K562 (cell line): ENCODE measurements around the gene EMX2. TPM values are rescaled to one million over a fixed set of nuclear protein-coding genes. Genes with fewer than 3 reads are reported as not detected.

Experiments
- ATAC-seq: fragments of 200-7000 bp; cut with Tn5 transposase; 3 replicates; pipeline ENCODE4 v1.9.1; 2020; ENCODE audit warnings: moderate library complexity
- BruUV-seq: library from RNA; stranded (reverse); fragments of 400-500 nt; replicated peaks from 2 replicates; lab custom pipeline; 2021; lab: Mats Ljungman, UMichigan
- CTCF ChIA-PET: fragments of 300-600 bp; formaldehyde crosslinking; extraction: SDS; loops from one replicate; lab custom pipeline; 2021; ENCODE audit warnings: low intra/inter-chr PET ratio; lab: Yijun Ruan, JAX
- POLR2A ChIA-PET: fragments of 300-600, 350-650 bp; sonication (Branson Sonifier 250); formaldehyde crosslinking; extraction: SDS; loops from one replicate; lab custom pipeline; 2021; ENCODE audit warnings: antibody characterized with exemption, inconsistent platforms; lab: Yijun Ruan, JAX
- DNase-seq, 4 experiments: peaks; one replicate each; pipeline versions ENCODE4 v3.0.0 to v3.0.0-alpha.2; 2011 to 2018; ENCODE audit warnings: low spot score in 3 of 4, mixed read lengths in 3 of 4; ENCODE audit errors: extremely low read depth in 1 of 4
- FAIRE-seq: peaks from 2 replicates; lab custom pipeline; 2011; peaks lifted over from hg19 to GRCh38; lab: Jason Lieb, UNC
- H2AFZ ChIP-seq: 2 replicates; pipeline ENCODE4 v1.6.0; 2011; ENCODE audit warnings: low read depth, low read length, control low read depth, inconsistent platforms
- H3K27ac ChIP-seq: fragments of 200-600 bp; 3 replicates; pipeline ENCODE4 v1.8.0; 2011; ENCODE audit warnings: low read depth, mild to moderate bottlenecking, control low read depth, inconsistent platforms, low read length, moderate library complexity, mixed read lengths; ENCODE audit errors: extremely low read depth
- H3K27me3 ChIP-seq, 2 experiments: fragments of 300-600 bp in 1 of 2; 2 replicates in 1 of 2; 3 replicates in 1 of 2; pipeline versions ENCODE4 v1.6.0 to v1.8.0; 2011; ENCODE audit warnings: inconsistent platforms in 2 of 2, low read length in 2 of 2, mild to moderate bottlenecking in 1 of 2, mixed read lengths in 1 of 2, moderate library complexity in 1 of 2; ENCODE audit not compliant: control insufficient read depth in 2 of 2, insufficient read depth in 2 of 2
- H3K36me3 ChIP-seq: fragments of 300-600 bp; 3 replicates; pipeline ENCODE4 v1.8.0; 2011; ENCODE audit warnings: mild to moderate bottlenecking, low read length, inconsistent platforms; ENCODE audit not compliant: control insufficient read depth, insufficient read depth
- H3K4me1 ChIP-seq, 2 experiments: fragments of 200-600 bp in 1 of 2; replicated peaks in 1 of 2; 2 replicates in 1 of 2; 3 replicates in 1 of 2; pipeline versions ENCODE4 v1.5.1 to v1.8.0; 2011; ENCODE audit warnings: inconsistent platforms in 2 of 2, low read length in 2 of 2, mild to moderate bottlenecking in 1 of 2, mixed read lengths in 1 of 2, moderate library complexity in 1 of 2; ENCODE audit not compliant: control insufficient read depth in 2 of 2, insufficient read depth in 2 of 2
- H3K4me2 ChIP-seq: 2 replicates; pipeline ENCODE4 v1.6.1; 2011; ENCODE audit warnings: low read length, control low read depth, inconsistent platforms, mixed read lengths; ENCODE audit not compliant: insufficient read depth
- H3K4me3 ChIP-seq: fragments of 200-600 bp; sonication (generic), shearing (Covaris generic); 2 replicates; pipeline ENCODE4 v1.5.1; 2016; ENCODE audit warnings: control low read depth, inconsistent platforms
- H3K79me2 ChIP-seq: fragments of 200-600 bp; 3 replicates; pipeline ENCODE4 v1.8.0; 2011; ENCODE audit warnings: low read length, inconsistent platforms; ENCODE audit not compliant: control insufficient read depth, insufficient read depth
- H3K9ac ChIP-seq, 2 experiments: 2 replicates each; pipeline versions ENCODE4 v1.6.0 to v1.6.1; 2011; ENCODE audit warnings: low read depth in 2 of 2, low read length in 2 of 2, control low read depth in 1 of 2, inconsistent platforms in 1 of 2, mild to moderate bottlenecking in 1 of 2, mixed read lengths in 1 of 2; ENCODE audit not compliant: insufficient read depth in 1 of 2
- H3K9me1 ChIP-seq: one replicate; pipeline ENCODE4 v1.6.0; 2011; ENCODE audit warnings: inconsistent platforms, mild to moderate bottlenecking, low read length, moderate library complexity; ENCODE audit not compliant: control insufficient read depth, insufficient read depth
- H3K9me3 ChIP-seq: replicated peaks from 2 replicates; pipeline ENCODE4 v1.5.1; 2011; ENCODE audit warnings: low read depth, low read length, inconsistent platforms; ENCODE audit not compliant: control insufficient read depth, insufficient read depth
- H4K20me1 ChIP-seq: replicated peaks from 2 replicates; pipeline ENCODE4 v1.6.1; 2011; ENCODE audit warnings: low read length, inconsistent platforms, mixed read lengths; ENCODE audit not compliant: control insufficient read depth, insufficient read depth
- ADNP ChIP-seq: fragments of 200-800 bp; sonication (Bioruptor generic); IDR thresholded peaks from 2 replicates; pipeline ENCODE4 v1.6.1; 2016; ENCODE audit warnings: missing genetic modification characterization, missing compliant biosample characterization
- L3MBTL2 ChIP-seq: fragments of 450-650 bp; IDR thresholded peaks from 2 replicates; pipeline ENCODE4 v1.6.1; 2016; ENCODE audit warnings: mild to moderate bottlenecking, moderate library complexity
- MBD2 ChIP-seq: sonication (generic); IDR thresholded peaks from 2 replicates; pipeline ENCODE4 v1.6.1; 2016; ENCODE audit warnings: low read depth, borderline replicate concordance
- RBM22 ChIP-seq: fragments of 200-400 bp; formaldehyde crosslinking; IDR thresholded peaks from 2 replicates; pipeline ENCODE4 v1.6.1; 2018; ENCODE audit warnings: low read length, low read depth; ENCODE audit not compliant: poor library complexity, severe bottlenecking
- REST ChIP-seq, 2 experiments: fragments of 450-650 bp; formaldehyde crosslinking in 1 of 2; IDR thresholded peaks; 2 replicates each; pipeline versions ENCODE4 v1.4.0 to v1.6.1; 2014 to 2020; ENCODE audit warnings: mild to moderate bottlenecking in 2 of 2, borderline replicate concordance in 1 of 2, low read depth in 1 of 2
- ZNF134 ChIP-seq: fragments of 250-450 bp; sonication (Bioruptor Pico); conservative IDR thresholded peaks from 2 replicates; pipeline ENCODE4 v1.4.0; 2020
- ZNF253 ChIP-seq: fragments of 250-450 bp; sonication (Bioruptor Pico); conservative IDR thresholded peaks from 2 replicates; pipeline ENCODE4 v1.6.1; 2021; ENCODE audit warnings: mild to moderate bottlenecking
- ZNF785 ChIP-seq: fragments of 250-450 bp; sonication (Bioruptor Pico); IDR thresholded peaks from 2 replicates; pipeline ENCODE4 v1.4.0; 2020; ENCODE audit warnings: mild to moderate bottlenecking
- WGBS: fragments of 100-300 bp; shearing (Covaris generic); methylation state at CpG from one replicate; pipeline ENCODE4 v1.1.6; 2016; ENCODE audit warnings: low coverage, mixed read lengths; ENCODE audit not compliant: insufficient coverage; ENCODE audit errors: missing lambda C conversion rate; 5-methylcytosine and 5-hydroxymethylcytosine counted together
- in situ Hi-C: fragments of 300-500 bp; cut with MboI; formaldehyde crosslinking; loops from 4 replicates; pipeline ENCODE4 v1.15.0; 2018; ENCODE audit warnings: inconsistent platforms, mixed read lengths
- intact Hi-C: fragments of 100-400 bp; cut with micrococcal nuclease; formaldehyde crosslinking; loops from 2 replicates; pipeline ENCODE4 v1.14.2; 2022
- polyA plus RNA-seq, 8 experiments: library from polyadenylated mRNA; depleted of rRNA in 4 of 8; stranded (reverse) in 5 of 8; unstranded in 3 of 8; fragments of >200 nt; fragmentation: Nextera tagmentation in 2 of 8; fragmentation: Illumina TruSeq in 1 of 8; extraction: Ambion mirVana in 2 of 8; extraction: Trizol in 1 of 8; gene quantifications; 2 replicates each; pipeline versions ENCODE4 v1.2.1 to v1.2.3, GENCODE V29; 2011 to 2014; ENCODE audit warnings: inconsistent platforms in 1 of 8, missing spikeins in 1 of 8
- total RNA-seq, 7 experiments: library from RNA; depleted of rRNA in 6 of 7; stranded (reverse); fragments of >200 nt in 6 of 7; fragmentation: Illumina TruSeq in 2 of 7; extraction: Trizol in 2 of 7; gene quantifications; 2 replicates each; pipeline versions ENCODE4 v1.2.1 to v1.2.3, GENCODE V29; 2011 to 2021; ENCODE audit warnings: low replicate concordance in 1 of 7

Gene EMX2
- total and polyA plus RNA-seq, 9 of the 15 experiments (the other 6 are each of a cell fraction or from before 2014, with no cell fraction given), result not detected

GRCh38 chr10:117530791-117531190 lies 11.8 kb upstream of the EMX2 start:
- 0% methylated on average over 4 of the region's 4 CpGs for WGBS
- intact Hi-C loops, result no loop called here
- ChIA-PET POLR2A (no interaction called here), CTCF (no interaction called here)
- Histone ChIP-seq H3K27me3 (peaks cover 13 to 52% of the 10 kb centered on the region in 2 experiments), H3K4me1 (peaks cover 0 to 16% of the 10 kb centered on the region in 2 experiments; a peak in 2 of 5 replicates), H3K9ac (no peak overlapping the region), H4K20me1 (0 out of 2 replicates have a peak, but pooled peaks cover 3% of the 10 kb centered on the region), H3K9me1 (no peaks in the 10 kb centered on the region), H3K36me3 (no peaks in the 10 kb centered on the region), H3K4me2 (no peak overlapping the region), H2AFZ (no peak overlapping the region), H3K27ac (no peak overlapping the region), H3K4me3 (no peak overlapping the region), H3K79me2 (no peaks in the 10 kb centered on the region), H3K9me3 (no peaks in the 10 kb centered on the region)
- no TSS peak for BruUV-seq
- ATAC-seq (no peak), DNase-seq (no peak), FAIRE-seq (no peak)
- TF ChIP-seq REST (IDR thresholded peaks at IDR 0.05; ENCODE audit: borderline replicate concordance) (no peak), REST (CRISPR knock-in tag; IDR thresholded peaks at IDR 0.05; ENCODE audit: low read depth) (no peak), ZNF785 (CRISPR knock-in tag) (no peak), L3MBTL2 (no peak), ZNF253 (CRISPR knock-in tag) (no peak), RBM22 (no peak), ZNF134 (CRISPR knock-in tag) (no peak), ADNP (tag) (no peak), MBD2 (no peak)
- in situ Hi-C loops, result loop anchor here (25.0 kb wide), 1 partner anchor 707 kb away; no protein-coding TSS in a partner anchor
